Osteocyte (in vitro differentiated cells): ENCODE results near the gene SLC7A14. TPM values are rescaled to one million over a fixed set of nuclear protein-coding genes. Genes with fewer than 3 reads are reported as not detected.

Source experiments
- DNase-seq: peaks from one replicate; pipeline ENCODE4 v3.0.0; 2021; ENCODE audit warnings: mixed read lengths; ENCODE audit not compliant: unreplicated experiment; ENCODE audit errors: extremely low spot score
- H3K27ac Mint-ChIP-seq: one replicate; pipeline ENCODE4 v1.8.0; 2021; ENCODE audit warnings: mild to moderate bottlenecking, mixed read lengths; ENCODE audit not compliant: unreplicated experiment
- H3K27me3 Mint-ChIP-seq: one replicate; pipeline ENCODE4 v1.8.0; 2021; ENCODE audit warnings: mixed read lengths; ENCODE audit not compliant: unreplicated experiment
- H3K36me3 Mint-ChIP-seq: one replicate; pipeline ENCODE4 v1.8.0; 2021; ENCODE audit warnings: mixed read lengths; ENCODE audit not compliant: unreplicated experiment
- H3K4me1 Mint-ChIP-seq: one replicate; pipeline ENCODE4 v1.8.0; 2021; ENCODE audit warnings: mixed read lengths; ENCODE audit not compliant: unreplicated experiment
- H3K4me3 Mint-ChIP-seq: one replicate; pipeline ENCODE4 v1.8.0; 2021; ENCODE audit warnings: mild to moderate bottlenecking, moderate library complexity, mixed read lengths; ENCODE audit not compliant: unreplicated experiment
- H3K9me3 Mint-ChIP-seq: one replicate; pipeline ENCODE4 v1.8.0; 2021; ENCODE audit warnings: mixed read lengths; ENCODE audit not compliant: unreplicated experiment
- CTCF ChIP-seq: fragments of 200-600 bp; sonication (generic); IDR thresholded peaks from 2 replicates; pipeline ENCODE4 v1.5.0; 2021; ENCODE audit warnings: antibody characterized with exemption, mild to moderate bottlenecking, moderate library complexity
- total RNA-seq: library from RNA; stranded (reverse); gene quantifications from 2 replicates; pipeline ENCODE4 v1.2.1, GENCODE V29; 2021

The SLC7A14 gene
- total RNA-seq, 1 donor from 2014 or later, result 2.1 TPM

- no peak overlapping the region for H3K27ac Mint-ChIP-seq
- peaks cover 29% of the 10 kb centered on the region for H3K4me1 Mint-ChIP-seq
- H3K4me3 Mint-ChIP-seq, result no peak overlapping the region
- H3K9me3 Mint-ChIP-seq, result no peaks in the 10 kb centered on the region
- H3K27me3 Mint-ChIP-seq, result peaks cover 5% of the 10 kb centered on the region
- TF ChIP-seq CTCF, result no peak
- no peaks in the 10 kb centered on the region for H3K36me3 Mint-ChIP-seq
- DNase-seq, result no peak
These were observed 100.2 kb downstream of the SLC7A14 start for GRCh38 chr3:170485696-170486095.

- H3K36me3 Mint-ChIP-seq, result no peaks in the 10 kb centered on the region
- no peak overlapping the region for H3K27ac Mint-ChIP-seq
- H3K9me3 Mint-ChIP-seq, result no peaks in the 10 kb centered on the region
- peaks cover 5% of the 10 kb centered on the region for H3K27me3 Mint-ChIP-seq
- H3K4me3 Mint-ChIP-seq, result no peak overlapping the region
- DNase-seq, result no peak
- TF ChIP-seq CTCF, result no peak
- H3K4me1 Mint-ChIP-seq, result peaks cover 29% of the 10 kb centered on the region
These were observed 100.6 kb downstream of the SLC7A14 start for GRCh38 chr3:170485294-170485693.

DNA sequence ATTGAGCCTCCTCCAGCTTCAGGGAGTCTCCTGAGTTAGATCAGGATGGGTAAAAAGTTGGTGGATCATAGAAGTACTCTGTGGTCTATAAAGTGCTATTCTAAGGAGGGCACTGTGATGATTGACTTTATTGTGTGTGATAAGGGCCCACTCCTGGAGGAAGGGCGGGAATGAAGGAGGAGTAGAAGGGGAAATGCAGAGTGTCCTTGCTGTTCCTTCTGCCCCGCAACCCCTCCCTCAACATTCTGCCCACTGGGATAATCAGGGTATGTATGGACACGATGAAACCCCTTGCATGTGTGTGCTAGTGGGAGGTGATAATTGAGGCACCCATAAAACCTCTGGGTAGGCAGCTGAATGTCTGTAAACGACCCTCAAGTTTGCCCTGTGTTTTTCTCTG lies 101.0 kb downstream of the SLC7A14 start:
- Mint-ChIP-seq H3K9me3 (no peaks in the 10 kb centered on the region), H3K27ac (no peak overlapping the region), H3K27me3 (peaks cover 5% of the 10 kb centered on the region), H3K36me3 (no peaks in the 10 kb centered on the region), H3K4me1 (peaks cover 29% of the 10 kb centered on the region), H3K4me3 (no peak overlapping the region)
- no peak for DNase-seq
- no peak for TF ChIP-seq CTCF

- no peak overlapping the region for H3K4me3 Mint-ChIP-seq
- H3K27ac Mint-ChIP-seq, result no peak overlapping the region
- peaks cover 29% of the 10 kb centered on the region for H3K4me1 Mint-ChIP-seq
- no peak for DNase-seq
- peaks cover 5% of the 10 kb centered on the region for H3K27me3 Mint-ChIP-seq
- no peaks in the 10 kb centered on the region for H3K9me3 Mint-ChIP-seq
- no peak for TF ChIP-seq CTCF
- no peaks in the 10 kb centered on the region for H3K36me3 Mint-ChIP-seq
These were observed 102.2 kb downstream of the SLC7A14 start for GRCh38 chr3:170483485-170484262.

DNA sequence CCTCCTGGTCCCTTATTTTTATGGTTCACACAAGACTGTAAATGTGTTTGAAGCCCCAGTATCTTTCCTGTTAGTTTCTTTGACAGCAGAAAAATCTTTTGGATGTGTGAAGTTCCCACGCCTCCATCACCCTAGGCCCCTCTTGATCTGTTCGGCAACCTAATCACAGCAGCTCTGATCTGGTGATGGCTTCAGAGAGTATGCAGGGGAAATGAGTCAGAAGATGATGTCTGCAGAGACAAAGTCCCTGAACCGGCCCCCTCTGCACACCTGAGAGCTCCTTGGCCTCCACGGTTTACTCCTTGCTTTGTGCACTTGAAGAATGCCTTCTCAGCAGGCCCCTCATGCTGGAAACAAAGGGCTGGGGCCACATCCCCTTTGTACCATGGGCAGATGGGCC lies 103.7 kb downstream of the SLC7A14 start:
- H3K9me3 Mint-ChIP-seq, result no peaks in the 10 kb centered on the region

More for the DNA sequence above, 103.7 kb downstream of the SLC7A14 start:
- peaks cover 25% of the 10 kb centered on the region for H3K4me1 Mint-ChIP-seq
- peaks cover 5% of the 10 kb centered on the region for H3K27me3 Mint-ChIP-seq
- DNase-seq, result no peak
- no peak overlapping the region for H3K27ac Mint-ChIP-seq
- no peaks in the 10 kb centered on the region for H3K36me3 Mint-ChIP-seq
- H3K4me3 Mint-ChIP-seq, result no peak overlapping the region
- TF ChIP-seq CTCF, result no peak
